ENCODE measurements around the gene SLC22A7.

GRCh38 chr6:43277306-43277642, 20.8 kb upstream of the SLC22A7 start:
- TF ChIP-seq, protein P1, sequence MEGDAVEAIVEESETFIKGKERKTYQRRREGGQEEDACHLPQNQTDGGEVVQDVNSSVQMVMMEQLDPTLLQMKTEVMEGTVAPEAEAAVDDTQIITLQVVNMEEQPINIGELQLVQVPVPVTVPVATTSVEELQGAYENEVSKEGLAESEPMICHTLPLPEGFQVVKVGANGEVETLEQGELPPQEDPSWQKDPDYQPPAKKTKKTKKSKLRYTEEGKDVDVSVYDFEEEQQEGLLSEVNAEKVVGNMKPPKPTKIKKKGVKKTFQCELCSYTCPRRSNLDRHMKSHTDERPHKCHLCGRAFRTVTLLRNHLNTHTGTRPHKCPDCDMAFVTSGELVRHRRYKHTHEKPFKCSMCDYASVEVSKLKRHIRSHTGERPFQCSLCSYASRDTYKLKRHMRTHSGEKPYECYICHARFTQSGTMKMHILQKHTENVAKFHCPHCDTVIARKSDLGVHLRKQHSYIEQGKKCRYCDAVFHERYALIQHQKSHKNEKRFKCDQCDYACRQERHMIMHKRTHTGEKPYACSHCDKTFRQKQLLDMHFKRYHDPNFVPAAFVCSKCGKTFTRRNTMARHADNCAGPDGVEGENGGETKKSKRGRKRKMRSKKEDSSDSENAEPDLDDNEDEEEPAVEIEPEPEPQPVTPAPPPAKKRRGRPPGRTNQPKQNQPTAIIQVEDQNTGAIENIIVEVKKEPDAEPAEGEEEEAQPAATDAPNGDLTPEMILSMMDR (IDR thresholded peaks at IDR 0.05; ENCODE audit: low read depth, low read length), result no peak
- TF ChIP-seq EZH2phosphoT487 (IDR thresholded peaks at IDR 0.05; ENCODE audit: low read depth), result no peak

Measured in OCI-LY3 (cell line).